Activated T-helper 1 cell treated with anti-CD3 and anti-CD28 coated beads, Interleukin-12 subunit alpha, Interleukin-12 subunit beta, Interleukin-2, Interleukin-4 antibody, amounts not matched to agents 30 ng/mL and 10 ng/mL and 1 ng/mL, durations not matched to agents 14 hours and 24 hours and 36 hours (primary cell): ENCODE measurements around the gene KCTD2. TPM values are rescaled to one million over a fixed set of nuclear protein-coding genes. Genes with fewer than 3 reads are reported as not detected.

Experiments used
- DNase-seq: peaks from one replicate; pipeline ENCODE4 v3.0.0; 2021; ENCODE audit warnings: low spot score
- H3K27ac Mint-ChIP-seq: one replicate; pipeline ENCODE4 v1.8.0; 2021; ENCODE audit warnings: mild to moderate bottlenecking, mixed read lengths
- H3K27me3 Mint-ChIP-seq: one replicate; pipeline ENCODE4 v1.8.0; 2022; ENCODE audit warnings: mild to moderate bottlenecking, moderate library complexity, mixed read lengths; ENCODE audit not compliant: insufficient read depth
- H3K36me3 Mint-ChIP-seq: one replicate; pipeline ENCODE4 v1.8.0; 2021; ENCODE audit warnings: low read depth, mixed read lengths
- H3K4me1 Mint-ChIP-seq: one replicate; pipeline ENCODE4 v1.8.0; 2021; ENCODE audit warnings: low read depth, mixed read lengths
- H3K4me3 Mint-ChIP-seq: one replicate; pipeline ENCODE4 v1.8.0; 2021; ENCODE audit warnings: mild to moderate bottlenecking, moderate library complexity, mixed read lengths
- H3K9me3 Mint-ChIP-seq: one replicate; pipeline ENCODE4 v1.8.0; 2021; ENCODE audit warnings: mixed read lengths
- intact Hi-C: fragments of 100-400 bp; cut with micrococcal nuclease; formaldehyde crosslinking; loops from one replicate; pipeline ENCODE4 v1.15.1; 2024
- total RNA-seq: library from RNA; stranded (reverse); gene quantifications from 2 replicates; pipeline ENCODE4 v1.2.3, GENCODE V29; 2022

Gene KCTD2
- total RNA-seq, 1 donor from 2014 or later: 21.2 TPM

DNA sequence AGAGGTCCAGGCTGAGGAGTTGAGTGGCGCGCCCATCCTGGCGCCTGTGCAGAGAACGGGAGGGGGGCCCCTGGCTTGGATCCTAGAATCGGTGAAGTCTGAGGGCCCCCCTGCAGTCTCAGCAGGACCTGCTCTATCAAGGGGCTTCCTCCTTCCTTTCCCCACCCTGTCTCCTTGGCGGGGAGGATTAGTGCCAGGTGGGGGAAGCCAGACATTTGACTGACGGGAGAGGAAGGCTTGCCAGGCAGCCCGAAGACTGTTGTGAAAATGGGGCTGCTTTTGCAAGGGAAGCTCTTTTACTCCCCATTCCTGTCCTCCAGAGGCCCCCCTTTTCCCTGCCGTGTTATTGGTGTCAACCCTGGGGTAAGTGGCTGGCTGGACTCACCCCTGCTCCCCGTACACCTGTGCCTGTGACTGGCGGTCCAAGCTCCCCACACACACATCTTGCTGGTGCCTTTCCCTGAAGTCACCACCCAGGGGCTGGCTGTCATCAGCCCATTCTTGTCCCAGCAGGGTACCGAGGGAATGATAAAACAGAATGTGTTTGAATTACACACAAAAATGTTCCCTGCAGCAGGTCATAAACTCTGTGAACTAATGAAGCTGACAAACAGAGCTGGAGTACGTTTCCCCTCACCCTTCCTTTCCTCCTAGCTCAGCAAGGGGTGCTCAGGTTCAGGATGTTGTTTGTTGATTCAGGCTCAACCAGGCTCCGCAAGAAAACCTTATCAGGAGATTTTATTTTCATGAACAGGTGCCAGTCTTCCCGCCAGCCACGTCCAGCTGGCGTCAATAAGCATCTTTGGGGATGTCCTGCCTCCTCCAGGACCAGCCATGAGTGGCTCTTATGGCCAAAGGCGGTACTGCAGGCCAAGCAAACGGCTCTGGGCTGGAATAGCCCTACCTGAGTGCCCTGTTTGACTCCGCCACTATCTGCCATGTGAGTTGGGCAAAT is 58.4 kb downstream of the KCTD2 start:
- no peak for DNase-seq
- H3K27ac Mint-ChIP-seq: no peak overlapping the region
- H3K9me3 Mint-ChIP-seq: no peaks in the 10 kb centered on the region
- H3K4me3 Mint-ChIP-seq: no peak overlapping the region
- intact Hi-C loops: loop anchor here (5.0 kb wide), 2 partner anchors 38 to 143 kb away; no protein-coding TSS in a partner anchor
- peaks cover 12% of the 10 kb centered on the region for H3K4me1 Mint-ChIP-seq
- no peaks in the 10 kb centered on the region for H3K27me3 Mint-ChIP-seq
- H3K36me3 Mint-ChIP-seq: peaks cover 1% of the 10 kb centered on the region

DNA sequence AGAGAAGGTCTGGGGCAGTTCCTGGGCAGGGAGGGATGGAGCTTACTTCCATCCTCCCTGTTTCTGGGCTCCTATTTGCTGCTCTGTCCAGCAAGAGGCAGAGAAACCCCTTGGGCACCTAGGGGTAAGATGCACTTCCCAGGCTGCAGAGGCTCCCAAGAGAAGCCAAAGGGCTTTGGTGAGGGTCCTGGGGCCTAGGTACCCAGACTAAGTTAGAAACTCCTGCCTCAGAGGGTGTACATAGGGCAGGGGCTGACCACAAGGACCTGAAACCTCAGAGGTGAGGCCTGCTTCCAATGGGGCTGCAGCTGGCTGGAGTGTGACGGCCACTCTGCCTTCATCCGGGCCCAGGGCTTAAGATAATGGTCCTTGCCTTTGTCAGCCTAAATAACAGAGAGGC is 61.2 kb downstream of the KCTD2 start:
- Mint-ChIP-seq H3K36me3 (peaks cover 7% of the 10 kb centered on the region), H3K4me3 (peak overlapping the region; percentile 90), H3K4me1 (peaks cover 24% of the 10 kb centered on the region), H3K27ac (no peak overlapping the region), H3K9me3 (no peaks in the 10 kb centered on the region), H3K27me3 (no peaks in the 10 kb centered on the region)
- intact Hi-C loops: loop anchor here (2.0 to 5.0 kb wide), 3 partner anchors 31 to 146 kb away; no protein-coding TSS in a partner anchor
- no peak for DNase-seq

DNA sequence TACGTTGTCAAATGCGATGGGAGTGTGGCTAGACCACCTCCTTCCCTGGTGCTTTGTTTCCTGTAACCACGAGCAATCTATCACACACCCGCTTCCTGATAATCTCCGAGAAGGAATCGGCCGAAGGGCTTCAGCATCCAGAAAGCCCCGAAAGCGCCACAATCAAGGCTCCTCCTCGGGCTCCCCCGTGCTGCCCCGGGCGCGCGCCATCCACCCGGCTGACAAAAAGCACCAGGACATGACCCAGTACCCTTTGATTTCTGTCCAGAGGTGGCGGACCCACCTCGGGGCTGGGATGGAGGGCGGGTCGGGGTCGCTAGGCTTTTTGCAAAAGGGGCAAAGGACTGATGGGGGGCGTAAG is 62.0 kb downstream of the KCTD2 start:
- intact Hi-C loops: loop anchor here (1.0 to 5.0 kb wide), 8 partner anchors 22 to 147 kb away; partner anchors contain the start of genes ATP5PD, CDR2L, JPT1 and NUP85
- no peak for DNase-seq
- peak overlapping the region; percentile 34 for H3K27ac Mint-ChIP-seq
- H3K4me1 Mint-ChIP-seq: peaks cover 30% of the 10 kb centered on the region
- H3K9me3 Mint-ChIP-seq: no peaks in the 10 kb centered on the region
- peak overlapping the region; percentile 90 for H3K4me3 Mint-ChIP-seq
- no peaks in the 10 kb centered on the region for H3K27me3 Mint-ChIP-seq
- H3K36me3 Mint-ChIP-seq: peaks cover 8% of the 10 kb centered on the region

DNA sequence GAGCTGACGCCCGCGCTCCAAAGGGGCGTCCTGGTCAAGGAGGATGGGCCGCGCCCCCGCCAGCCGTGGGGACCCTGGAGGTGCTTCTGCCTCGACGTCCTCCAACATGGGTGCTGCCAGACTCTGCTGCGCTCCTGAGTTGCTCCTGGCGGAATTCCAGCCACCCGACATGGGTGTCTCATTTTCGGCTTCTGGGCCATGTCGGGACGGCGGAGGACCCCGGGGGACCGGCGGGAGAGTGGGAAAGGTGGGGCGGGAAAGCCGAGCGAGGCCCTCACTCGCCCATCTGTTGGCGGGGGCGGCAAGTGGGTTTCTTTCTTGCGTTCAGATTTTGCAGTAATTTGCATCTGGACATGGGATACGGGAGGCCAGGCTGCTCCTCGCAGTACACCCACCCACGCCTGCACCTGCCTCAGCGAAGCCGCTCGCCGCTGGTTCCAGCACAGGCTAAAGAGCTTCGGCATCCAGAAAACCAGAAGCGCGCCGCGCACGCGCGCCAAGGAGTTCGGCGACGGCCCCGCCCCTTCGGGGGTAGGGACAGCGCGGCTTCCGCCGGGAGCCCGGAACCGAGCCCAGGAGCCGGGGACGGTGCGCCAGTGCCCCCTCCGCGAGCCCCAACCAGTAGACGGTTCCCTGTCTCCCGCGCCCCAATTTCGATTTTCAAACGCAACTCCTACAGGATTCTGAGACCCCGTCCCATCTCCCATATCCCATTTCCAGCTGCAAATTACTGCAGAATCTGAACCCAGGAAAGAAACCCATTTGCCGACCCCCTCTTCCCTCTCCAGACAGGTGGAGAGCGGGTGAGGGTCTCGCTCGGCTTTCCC is 62.6 kb downstream of the KCTD2 start, which contains the start of gene ARMC7:
TSS of gene ARMC7 (plus strand) at position 563 of the 827 bp plus-strand sequence. CDS start 320 bp downstream, outside the sequence.
- Mint-ChIP-seq H3K9me3 (no peaks in the 10 kb centered on the region), H3K36me3 (peaks cover 12% of the 10 kb centered on the region), H3K4me1 (peaks cover 36% of the 10 kb centered on the region), H3K4me3 (peak within 1 kb of the TSS; percentile 93), H3K27me3 (no peaks in the 10 kb centered on the region), H3K27ac (peak within 1 kb of the TSS; percentile 84)
- DNase-seq: peak; percentile 93
- intact Hi-C loops: loop anchor here (1.0 to 5.0 kb wide), 9 partner anchors 22 to 153 kb away; partner anchors contain the start of genes ATP5PD, CDR2L, GGA3 and JPT1

DNA sequence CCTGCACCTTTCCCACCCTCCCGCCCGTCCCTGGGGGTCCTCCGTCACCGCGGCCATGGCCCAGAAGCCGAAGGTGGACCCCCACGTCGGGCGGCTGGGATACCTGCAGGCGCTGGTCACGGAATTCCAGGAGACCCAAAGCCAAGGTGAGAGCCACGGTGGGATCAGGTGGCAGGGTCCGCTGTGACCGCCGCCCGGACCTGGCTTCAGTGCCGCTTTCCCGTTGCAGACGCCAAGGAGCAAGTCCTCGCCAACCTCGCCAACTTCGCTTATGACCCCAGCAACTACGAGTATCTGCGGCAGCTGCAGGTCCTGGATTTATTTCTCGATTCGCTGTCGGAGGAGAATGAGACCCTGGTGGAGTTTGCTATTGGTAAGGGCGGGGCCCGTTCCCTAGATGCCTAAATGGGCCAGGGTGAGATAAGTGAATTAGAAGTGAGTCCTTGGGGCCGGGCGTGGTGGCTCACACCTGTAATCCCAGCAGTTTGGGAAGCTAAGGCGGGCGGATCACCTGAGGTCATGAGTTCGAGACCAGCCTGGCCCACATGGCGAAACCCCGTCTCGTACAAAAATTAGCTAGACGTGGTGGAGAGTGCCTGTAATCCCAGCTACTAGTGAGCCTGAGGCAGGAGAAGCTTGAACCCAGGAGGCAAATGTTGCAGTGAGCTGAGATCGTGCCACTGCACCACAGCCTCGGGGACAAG is 63.4 kb downstream of the KCTD2 start:
- Mint-ChIP-seq H3K4me3 (peak overlapping the region; percentile 93), H3K9me3 (no peaks in the 10 kb centered on the region), H3K27me3 (no peaks in the 10 kb centered on the region), H3K36me3 (peaks cover 16% of the 10 kb centered on the region), H3K27ac (peak overlapping the region; percentile 79), H3K4me1 (peaks cover 41% of the 10 kb centered on the region)
- no peak for DNase-seq
- intact Hi-C loops: loop anchor here (5.0 kb wide), 1 partner anchor 152 kb away; the partner anchor contains the start of genes GGA3 and MRPS7

DNA sequence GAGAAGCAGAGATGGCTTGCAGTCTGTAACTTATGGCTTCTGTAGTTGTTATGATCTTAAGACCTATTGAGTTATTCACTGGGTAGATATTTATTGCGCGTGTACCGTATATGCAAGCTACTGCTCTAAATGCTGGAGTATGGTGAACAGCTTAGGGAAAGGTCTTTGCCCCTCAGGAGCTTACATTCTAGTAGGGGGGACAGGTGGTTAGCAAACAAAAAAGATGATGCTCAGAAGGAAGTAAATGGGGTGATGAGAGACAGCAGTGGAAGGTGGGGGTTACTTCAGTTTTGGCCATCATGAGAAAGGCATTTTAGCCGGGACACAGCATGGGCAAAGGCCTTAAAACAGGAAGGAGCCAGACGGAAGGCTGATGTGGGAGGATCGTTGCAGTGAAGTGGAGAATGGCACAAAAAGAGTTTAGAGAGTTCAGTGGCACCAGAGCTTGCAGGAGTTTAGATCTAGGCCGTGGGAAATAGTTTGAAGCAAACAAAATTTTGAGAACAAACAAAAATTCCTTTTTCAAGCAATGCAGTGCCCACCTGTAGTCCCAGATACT is 64.8 kb downstream of the KCTD2 start:
- intact Hi-C loops: loop anchor here (5.0 kb wide), 1 partner anchor 150 kb away; the partner anchor contains the start of genes GGA3 and MRPS7
- H3K27ac Mint-ChIP-seq: no peak overlapping the region
- H3K36me3 Mint-ChIP-seq: peaks cover 16% of the 10 kb centered on the region
- H3K4me1 Mint-ChIP-seq: peaks cover 41% of the 10 kb centered on the region
- peak overlapping the region; percentile 45 for H3K4me3 Mint-ChIP-seq
- DNase-seq: no peak
- no peaks in the 10 kb centered on the region for H3K27me3 Mint-ChIP-seq
- H3K9me3 Mint-ChIP-seq: no peaks in the 10 kb centered on the region

DNA sequence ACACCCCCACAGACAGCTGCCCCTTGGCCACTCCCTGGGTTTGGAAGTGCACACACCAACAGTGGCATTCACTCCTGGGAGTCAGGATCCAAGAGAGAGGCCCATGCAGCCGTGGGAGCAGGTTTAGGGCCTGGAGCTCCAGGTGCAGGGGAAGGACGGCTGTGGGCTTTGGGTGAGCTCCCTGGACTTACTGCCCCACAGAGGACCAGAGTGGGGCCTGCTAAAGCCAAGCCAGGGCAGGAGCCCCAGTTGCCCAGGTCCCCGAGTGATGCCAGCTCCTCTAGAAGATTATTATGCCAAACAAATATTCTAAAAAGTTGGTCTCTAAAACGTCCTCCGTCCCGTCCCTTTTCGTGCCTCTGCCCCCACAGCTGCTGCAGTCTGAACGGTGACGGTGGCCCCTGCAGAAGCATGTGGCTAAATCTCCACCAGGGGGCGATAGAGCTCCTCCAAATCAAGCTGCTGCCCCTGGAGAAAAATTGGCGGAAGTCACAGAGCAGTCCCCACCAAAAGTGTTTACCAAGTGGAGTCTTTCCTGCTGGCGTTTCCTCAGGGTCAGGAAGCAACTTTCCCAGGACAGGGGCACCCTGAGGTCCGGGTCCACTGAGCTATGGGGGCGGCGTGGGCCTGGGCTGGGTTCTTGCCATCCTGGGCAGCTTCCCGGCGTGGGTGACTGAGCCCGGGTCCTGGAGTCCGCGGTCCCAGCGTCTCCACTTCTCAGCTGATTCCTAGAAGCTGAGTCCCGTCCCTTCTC is 67.0 kb downstream of the KCTD2 start:
- H3K36me3 Mint-ChIP-seq: peaks cover 26% of the 10 kb centered on the region
- peak overlapping the region; percentile 88 for H3K27ac Mint-ChIP-seq
- DNase-seq: peak; percentile 81
- H3K9me3 Mint-ChIP-seq: no peaks in the 10 kb centered on the region
- intact Hi-C loops: loop anchor here (1.0 to 5.0 kb wide), 8 partner anchors 17 to 299 kb away; partner anchors contain the start of genes GGA3, JPT1, MRPS7 and NT5C
- H3K27me3 Mint-ChIP-seq: no peaks in the 10 kb centered on the region
- H3K4me3 Mint-ChIP-seq: peak overlapping the region; percentile 78
- peaks cover 39% of the 10 kb centered on the region for H3K4me1 Mint-ChIP-seq

DNA sequence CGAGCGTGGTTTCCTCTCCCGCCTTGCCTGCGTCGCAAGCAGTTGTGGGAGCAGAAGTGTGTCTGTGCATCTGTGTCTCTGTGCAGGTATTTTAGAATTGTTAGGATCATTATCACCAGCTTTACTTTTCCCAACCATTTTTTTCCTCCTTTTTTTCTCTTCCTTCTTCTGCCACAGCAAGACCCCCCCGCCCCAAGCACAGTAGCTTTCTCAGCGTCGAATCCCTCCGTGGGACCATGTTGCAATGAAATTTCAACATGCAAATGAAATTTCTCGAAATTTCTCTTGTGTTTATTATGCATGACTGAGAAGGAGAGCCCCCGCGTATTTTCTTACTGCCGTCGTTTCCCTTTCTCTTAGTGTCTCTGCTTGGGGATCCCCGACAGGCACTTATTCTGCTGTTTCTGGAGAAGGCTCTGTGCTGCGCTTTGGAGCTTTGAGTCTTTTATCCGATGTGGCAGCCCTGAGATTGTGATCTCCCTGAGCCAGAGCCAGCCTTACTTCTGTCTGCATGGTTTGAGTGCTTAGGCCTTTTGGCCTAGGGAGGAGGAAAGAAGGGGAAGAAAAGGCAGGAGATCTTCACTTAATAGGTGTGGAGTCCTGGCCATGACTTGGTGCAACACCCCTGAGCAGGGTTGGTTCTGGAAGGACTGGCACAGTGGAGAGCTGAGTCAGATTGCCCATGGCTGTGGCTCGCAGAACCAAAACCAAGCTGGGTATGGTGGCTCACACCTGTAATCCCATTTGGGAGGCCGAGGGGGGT is 67.7 kb downstream of the KCTD2 start:
- Mint-ChIP-seq H3K27ac (peak overlapping the region; percentile 88), H3K9me3 (no peaks in the 10 kb centered on the region), H3K36me3 (peaks cover 26% of the 10 kb centered on the region), H3K4me3 (peak overlapping the region; percentile 78), H3K27me3 (no peaks in the 10 kb centered on the region), H3K4me1 (peaks cover 38% of the 10 kb centered on the region)
- no peak for DNase-seq
- intact Hi-C loops: loop anchor here (1.0 to 5.0 kb wide), 8 partner anchors 17 to 298 kb away; partner anchors contain the start of genes GGA3, JPT1, MRPS7 and NT5C
